A673 (cell line): ENCODE measurements around the gene MGMT. TPM values are rescaled to one million over a fixed set of nuclear protein-coding genes. Genes with fewer than 3 reads are reported as not detected.

Experiments
- BruUV-seq: library from RNA; stranded (reverse); fragments of 400-500 nt; replicated peaks from 2 replicates; lab custom pipeline; 2021; lab: Mats Ljungman, UMichigan
- CTCF ChIA-PET: fragments of 300-600 bp; sonication (Branson Sonifier 250); formaldehyde crosslinking; loops from one replicate; lab custom pipeline; 2022; ENCODE audit warnings: antibody characterized with exemption; lab: Charles Lee
- POLR2A ChIA-PET: fragments of 300-600 bp; sonication (Branson Sonifier 250); formaldehyde crosslinking; loops from one replicate; lab custom pipeline; 2022; ENCODE audit warnings: antibody characterized with exemption; ENCODE audit not compliant: low non-redundant PET; lab: Charles Lee
- DNase-seq: peaks from one replicate; pipeline ENCODE4 v3.0.0-alpha.2; 2015; ENCODE audit warnings: low spot score
- H3K27ac ChIP-seq: fragments of 200-600 bp; sonication (generic); 2 replicates; pipeline ENCODE4 v1.5.1; 2016; ENCODE audit warnings: mixed run types, low read depth, mild to moderate bottlenecking, mixed read lengths, antibody characterized with exemption, low read length; ENCODE audit not compliant: poor library complexity, severe bottlenecking
- H3K27me3 ChIP-seq: fragments of 200-600 bp; sonication (generic); replicated peaks from 2 replicates; pipeline ENCODE4 v1.6.1; 2017; ENCODE audit warnings: mixed run types, low read depth, mild to moderate bottlenecking, mixed read lengths, antibody characterized with exemption, low read length; ENCODE audit not compliant: insufficient read depth, poor library complexity
- H3K36me3 ChIP-seq: fragments of 200-600 bp; sonication (generic); 2 replicates; pipeline ENCODE4 v1.6.1; 2016; ENCODE audit warnings: mixed run types, mild to moderate bottlenecking, mixed read lengths, antibody characterized with exemption, low read length; ENCODE audit not compliant: insufficient read depth, poor library complexity, severe bottlenecking
- H3K4me1 ChIP-seq: fragments of 200-600 bp; sonication (generic); 2 replicates; pipeline ENCODE4 v1.6.1; 2017; ENCODE audit warnings: mixed run types, mild to moderate bottlenecking, mixed read lengths, antibody characterized with exemption, low read length; ENCODE audit not compliant: insufficient read depth, poor library complexity, severe bottlenecking
- H3K4me3 ChIP-seq: fragments of 200-600 bp; sonication (generic); 2 replicates; pipeline ENCODE4 v1.5.1; 2016; ENCODE audit warnings: low read depth, mixed run types, mild to moderate bottlenecking, mixed read lengths, low read length; ENCODE audit not compliant: poor library complexity, severe bottlenecking
- H3K9me3 ChIP-seq: fragments of 200-600 bp; sonication (generic); 2 replicates; pipeline ENCODE4 v1.6.1; 2016; ENCODE audit warnings: mixed run types, low read depth, mild to moderate bottlenecking, mixed read lengths, antibody characterized with exemption, low read length; ENCODE audit not compliant: poor library complexity, severe bottlenecking
- CTCF ChIP-seq: fragments of 300-800, 200-600 bp; sonication (generic); conservative IDR thresholded peaks from 2 replicates; pipeline ENCODE4 v1.5.1; 2017; ENCODE audit warnings: low read depth, mild to moderate bottlenecking, antibody characterized with exemption, low read length, moderate library complexity, mixed read lengths
- EZH2 ChIP-seq: fragments of 200-600 bp; sonication (generic); IDR thresholded peaks from 2 replicates; pipeline ENCODE4 v1.6.1; 2017; ENCODE audit warnings: borderline replicate concordance, low read depth, mild to moderate bottlenecking, mixed read lengths, antibody characterized with exemption, low read length; ENCODE audit not compliant: poor library complexity, severe bottlenecking
- intact Hi-C: fragments of 100-400 bp; cut with micrococcal nuclease; formaldehyde crosslinking; loops from one replicate; pipeline ENCODE4 v1.10.0; 2022; ENCODE audit not compliant: unreplicated experiment
- total RNA-seq: library from RNA; stranded (reverse); gene quantifications from 2 replicates; pipeline ENCODE4 v1.2.3, GENCODE V29; 2021

Gene MGMT
- total RNA-seq, 1 experiment from 2014 or later, result 19.5 TPM

GRCh38 chr10:129642427-129642826, 175.4 kb downstream of the MGMT start:
- Histone ChIP-seq H3K4me1 (no peaks in the 10 kb centered on the region), H3K4me3 (no peak overlapping the region), H3K27ac (no peak overlapping the region), H3K36me3 (no peaks in the 10 kb centered on the region), H3K9me3 (no peaks in the 10 kb centered on the region), H3K27me3 (no peaks in the 10 kb centered on the region)
- TF ChIP-seq EZH2, result no peak
- CTCF ChIA-PET, result no interaction called here
- POLR2A ChIA-PET, result no interaction called here
- BruUV-seq, result no TSS peak
- no peak for DNase-seq
- intact Hi-C loops, result no loop called here

DNA sequence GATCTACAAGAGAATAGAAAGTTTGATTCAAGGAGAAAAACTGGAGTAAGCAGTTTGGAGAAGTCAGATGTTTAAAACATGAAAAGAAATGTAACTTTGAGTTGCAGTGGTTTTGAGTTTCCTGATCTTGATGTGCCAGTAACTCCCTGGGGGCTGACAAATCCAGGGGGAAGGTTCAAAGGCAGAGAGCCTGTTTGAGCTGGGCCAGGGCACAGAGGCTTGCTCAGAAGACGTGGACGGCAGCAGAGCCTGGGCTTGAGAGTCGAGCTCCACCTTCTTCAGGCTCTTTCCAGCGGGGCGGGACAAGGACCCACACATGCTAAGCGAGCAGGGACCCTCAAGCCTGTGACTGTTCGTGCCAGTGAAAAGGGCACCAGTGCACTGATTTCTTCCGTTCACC, 176.2 kb downstream of the MGMT start:
- peak; percentile 11 for DNase-seq
- CTCF ChIA-PET, result no interaction called here
- intact Hi-C loops, result no loop called here

DNA sequence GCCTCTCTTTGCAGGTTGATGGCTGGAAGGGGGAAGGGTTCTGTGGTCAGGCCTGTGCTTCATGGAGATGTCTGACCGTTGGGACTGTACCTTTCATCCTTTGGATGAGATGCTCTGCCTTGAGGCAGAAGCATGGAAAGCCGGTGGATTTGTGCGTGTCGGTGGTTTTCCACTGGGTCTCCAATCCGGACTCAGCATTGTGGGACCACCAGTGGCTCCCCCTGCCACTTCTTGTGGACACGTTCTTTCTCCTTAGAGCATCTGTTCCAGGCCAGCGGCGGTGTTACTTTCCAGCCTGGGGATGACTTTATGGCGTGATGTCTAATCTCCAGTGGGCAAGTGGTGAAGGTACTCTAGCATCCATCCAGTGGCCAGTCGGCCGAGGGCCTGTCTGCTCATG, 178.4 kb downstream of the MGMT start:
- Histone ChIP-seq H3K4me3 (no peak overlapping the region), H3K27me3 (no peaks in the 10 kb centered on the region), H3K36me3 (no peaks in the 10 kb centered on the region), H3K4me1 (no peaks in the 10 kb centered on the region), H3K9me3 (no peaks in the 10 kb centered on the region), H3K27ac (no peak overlapping the region)
- no peak for DNase-seq
- POLR2A ChIA-PET, result no interaction called here
- CTCF ChIA-PET, result no interaction called here
- TF ChIP-seq CTCF (no peak), EZH2 (no peak)
- BruUV-seq, result no TSS peak
- intact Hi-C loops, result no loop called here

More for the DNA sequence above, 176.2 kb downstream of the MGMT start:
- Histone ChIP-seq H3K27ac (no peak overlapping the region), H3K4me3 (no peak overlapping the region), H3K27me3 (no peaks in the 10 kb centered on the region), H3K36me3 (no peaks in the 10 kb centered on the region), H3K4me1 (no peaks in the 10 kb centered on the region), H3K9me3 (no peaks in the 10 kb centered on the region)
- POLR2A ChIA-PET, result no interaction called here
- no TSS peak for BruUV-seq
- TF ChIP-seq EZH2, result no peak
- no peak for TF ChIP-seq CTCF

DNA sequence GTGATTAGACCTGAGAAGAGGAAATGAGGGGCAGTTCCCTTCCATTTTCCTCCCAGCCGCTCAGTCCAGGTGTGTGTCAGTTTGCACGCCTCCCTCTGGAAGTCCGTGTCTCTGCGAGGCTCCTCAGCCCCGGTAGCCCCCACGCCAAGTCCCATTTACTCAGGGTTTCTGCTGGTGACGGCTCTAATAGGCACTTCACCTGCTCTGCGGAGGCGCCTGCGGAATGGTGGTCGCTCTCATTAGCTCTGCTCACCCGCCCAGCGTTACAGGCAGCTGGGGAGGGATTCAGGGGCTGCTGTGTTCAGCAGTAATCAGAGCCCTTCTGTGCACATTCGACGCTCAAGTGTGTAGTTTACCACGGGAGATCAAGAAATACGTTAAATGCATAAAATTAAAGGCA, 179.9 kb downstream of the MGMT start:
- ChIA-PET POLR2A (no interaction called here), CTCF (no interaction called here)
- Histone ChIP-seq H3K9me3 (no peaks in the 10 kb centered on the region), H3K27me3 (no peaks in the 10 kb centered on the region), H3K36me3 (no peaks in the 10 kb centered on the region), H3K4me3 (no peak overlapping the region), H3K4me1 (no peaks in the 10 kb centered on the region), H3K27ac (no peak overlapping the region)
- TF ChIP-seq CTCF, result no peak
- TF ChIP-seq EZH2, result no peak
- no TSS peak for BruUV-seq
- DNase-seq, result no peak
- intact Hi-C loops, result no loop called here
